Measurements from ENCODE around the gene TMC1. TPM values are rescaled to one million over a fixed set of nuclear protein-coding genes. Genes with fewer than 3 reads are reported as not detected.
"Not testable (repeated sequence)": the region's sequence is repeated elsewhere in the genome, so short reads cannot be mapped to it uniquely, and the experiment has no call there.

TMC1 gene
- total RNA-seq, 1 donor = 0.36 TPM

- DNase-seq (ENCODE audit: low read depth) = peak; percentile 45
- TF ChIP-seq CTCF (IDR thresholded peaks at IDR 0.05; ENCODE audit: insufficient read depth, low read length) = no peak
- H3K4me3 ChIP-seq (ENCODE audit: low read depth, low read length) = no peak overlapping the region
Observed at GRCh38 chr9:72858089-72858912, 336.9 kb downstream of the TMC1 start.

GRCh38 chr9:72862788-72863187 is 341.4 kb downstream of the TMC1 start:
- H3K4me3 ChIP-seq (ENCODE audit: low read depth, low read length); DNase-seq (ENCODE audit: low read depth): not testable (repeated sequence)

- no peak overlapping the region for H3K4me3 ChIP-seq (ENCODE audit: low read depth, low read length)
- peak; percentile 52 for DNase-seq (ENCODE audit: low read depth)
- no peak for TF ChIP-seq CTCF (IDR thresholded peaks at IDR 0.05; ENCODE audit: insufficient read depth, low read length)
Observed at GRCh38 chr9:72863456-72864094, 342.2 kb downstream of the TMC1 start.

GRCh38 chr9:72864327-72864726 is 342.9 kb downstream of the TMC1 start:
- no peak for TF ChIP-seq CTCF (IDR thresholded peaks at IDR 0.05; ENCODE audit: insufficient read depth, low read length)
- no peak overlapping the region for H3K4me3 ChIP-seq (ENCODE audit: low read depth, low read length)
- no peak for DNase-seq (ENCODE audit: low read depth)

- peak overlapping the region; percentile 37 for H3K4me3 ChIP-seq (ENCODE audit: low read depth, low read length)
- DNase-seq (ENCODE audit: low read depth) = peak; percentile 56
- peak; percentile 43 for TF ChIP-seq CTCF (IDR thresholded peaks at IDR 0.05; ENCODE audit: insufficient read depth, low read length)
Observed at GRCh38 chr9:72871685-72872084, 350.3 kb downstream of the TMC1 start.

GRCh38 chr9:72872718-72873117 is 351.3 kb downstream of the TMC1 start:
- TF ChIP-seq CTCF (IDR thresholded peaks at IDR 0.05; ENCODE audit: insufficient read depth, low read length) = no peak
- H3K4me3 ChIP-seq (ENCODE audit: low read depth, low read length) = no peak overlapping the region
- DNase-seq (ENCODE audit: low read depth) = no peak

GRCh38 chr9:72873456-72873855 is 352.0 kb downstream of the TMC1 start:
- TF ChIP-seq CTCF (IDR thresholded peaks at IDR 0.05; ENCODE audit: insufficient read depth, low read length) = no peak

More at GRCh38 chr9:72873456-72873855, 352.0 kb downstream of the TMC1 start:
- no peak overlapping the region for H3K4me3 ChIP-seq (ENCODE audit: low read depth, low read length)
- DNase-seq (ENCODE audit: low read depth) = no peak

Data from fibroblast of the aortic adventitia (primary cell).